Middle frontal gyrus (tissue), 1 donor: ENCODE data around the gene KDM4C.

Experiments used
- DNase-seq: peaks from one replicate; pipeline ENCODE4 v3.0.0-alpha.2; 2015; ENCODE audit warnings: low spot score; ENCODE audit errors: extremely low spot score

KDM4C gene

DNA sequence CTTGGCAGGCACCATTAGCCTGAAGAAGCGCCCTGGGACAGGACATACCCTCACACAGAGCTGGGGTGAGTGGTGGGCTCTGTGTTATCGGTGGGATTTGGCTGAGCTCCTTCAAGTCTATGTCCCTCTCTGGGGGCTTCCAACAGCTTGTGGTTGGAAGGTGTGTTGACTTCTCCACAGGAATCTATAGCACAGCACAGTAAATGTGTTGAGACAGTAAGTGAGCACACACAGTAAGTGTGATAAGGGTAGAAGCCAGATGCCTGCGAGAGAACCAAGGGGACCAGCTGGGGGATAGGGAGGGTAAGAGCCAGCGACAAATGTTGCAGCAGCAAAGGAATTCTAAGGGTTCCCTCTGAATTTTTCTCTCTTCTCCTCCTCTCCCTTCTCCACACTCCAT, 448.0 kb downstream of the KDM4C start:
- no peak for DNase-seq

- no peak for DNase-seq
These were observed 448.5 kb downstream of the KDM4C start for GRCh38 chr9:7206221-7206758.

GRCh38 chr9:7209016-7209715, 451.4 kb downstream of the KDM4C start:
- no peak for DNase-seq

DNA sequence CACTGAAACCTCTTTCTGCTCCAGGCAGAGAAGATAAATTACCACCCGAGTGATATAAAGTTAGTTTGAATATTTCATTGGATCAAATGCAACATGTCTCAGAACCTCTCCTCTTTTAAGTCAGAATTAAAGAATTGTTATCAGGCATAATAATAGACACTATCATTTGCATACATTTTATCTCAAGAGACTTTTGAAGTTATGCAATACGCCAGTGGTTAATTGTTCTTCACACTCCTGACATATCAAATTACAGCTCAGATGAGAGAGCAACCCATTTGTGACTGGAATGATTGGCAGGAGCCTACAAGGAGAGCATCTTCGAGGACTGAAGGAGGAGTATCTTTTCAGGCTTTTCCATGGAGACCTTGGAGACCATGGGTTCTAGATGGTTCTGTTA, 452.2 kb downstream of the KDM4C start:
- DNase-seq: no peak

DNA sequence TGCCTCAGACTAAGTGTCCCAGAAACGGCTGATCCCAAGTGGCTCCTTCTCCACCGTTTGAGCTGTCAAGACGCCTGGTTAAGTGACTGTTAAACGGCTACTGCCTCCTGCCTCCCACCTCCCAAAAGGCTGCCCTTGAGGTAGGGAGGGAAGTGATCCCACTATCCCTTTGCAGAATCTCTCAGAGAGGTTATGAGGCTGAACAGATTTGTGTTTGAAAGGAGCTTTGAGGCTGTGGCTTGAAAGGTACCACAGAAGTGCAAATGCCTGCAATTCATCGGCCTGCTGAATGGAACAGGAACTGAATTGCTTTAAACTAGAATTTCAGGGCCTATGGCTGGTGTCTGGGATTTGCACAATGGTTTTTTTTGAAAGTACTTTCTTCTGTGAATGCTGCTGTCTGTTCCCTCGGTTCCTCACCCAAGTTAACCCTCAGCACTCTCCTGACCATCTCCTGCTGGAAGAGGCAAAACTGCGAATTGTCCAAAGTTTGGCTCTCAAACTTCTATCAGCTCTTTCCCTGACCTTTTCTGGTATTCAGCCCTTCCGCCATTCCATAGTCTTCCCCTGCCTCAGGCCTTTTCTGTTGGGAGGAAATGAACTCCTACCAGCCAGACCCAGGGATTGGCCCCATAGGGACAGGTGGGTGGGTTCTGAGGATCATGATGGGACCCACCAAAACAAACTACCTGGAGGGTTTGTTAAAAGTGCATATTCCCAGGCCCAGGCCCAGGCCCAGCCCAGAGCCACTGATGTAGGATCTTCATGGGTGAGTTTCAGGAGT, 453.3 kb downstream of the KDM4C start:
- no peak for DNase-seq

- no peak for DNase-seq
These were observed 453.9 kb downstream of the KDM4C start for GRCh38 chr9:7211657-7212056.

DNA sequence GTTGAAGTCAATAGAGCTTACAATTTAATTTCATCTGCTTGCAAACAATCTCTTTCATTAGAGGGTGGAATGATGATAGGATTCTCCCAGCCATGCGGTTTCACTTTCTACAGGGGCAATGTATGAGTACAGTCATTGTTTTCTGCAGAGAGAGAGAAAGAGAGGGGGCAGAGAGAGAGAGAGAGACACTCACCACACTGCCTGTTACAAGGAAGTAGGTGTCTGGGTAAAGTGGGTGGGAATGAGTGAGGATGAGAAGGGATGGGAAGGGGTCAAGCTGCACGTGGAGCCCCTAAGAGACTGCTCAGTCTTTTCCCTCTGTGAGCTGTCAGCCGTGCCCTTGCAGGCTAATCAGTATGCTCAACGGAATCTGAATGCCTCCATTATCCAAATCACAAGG, 454.3 kb downstream of the KDM4C start:
- no peak for DNase-seq

GRCh38 chr9:7216004-7216841, 458.4 kb downstream of the KDM4C start:
- DNase-seq: no peak

DNA sequence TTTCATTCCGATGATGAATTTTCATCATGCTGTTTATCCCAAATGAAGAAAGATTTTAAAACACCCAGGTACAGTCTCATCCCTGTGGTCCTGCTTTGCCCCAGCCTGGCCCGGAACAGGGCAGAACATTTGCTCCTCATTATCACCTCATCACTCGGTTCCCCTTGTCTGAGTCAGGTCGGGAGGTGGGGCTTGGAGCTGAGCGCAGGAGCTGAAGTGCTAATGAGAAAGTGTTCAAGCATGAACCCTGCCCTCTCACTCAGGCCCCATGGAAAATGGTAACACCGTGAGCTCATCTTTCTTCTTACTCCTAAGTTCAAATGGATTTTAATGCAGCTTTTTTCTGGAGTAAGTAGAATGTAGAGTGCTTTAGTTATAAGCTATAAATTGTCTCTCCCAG, 466.2 kb downstream of the KDM4C start:
- no peak for DNase-seq
